NCI-H2196 (cell line): ENCODE results near the gene DBR1.
"Not testable (repeated sequence)": the region's sequence is repeated elsewhere in the genome, so short reads cannot be mapped to it uniquely, and the experiment has no call there.

Experiments used
- DNase-seq: peaks from one replicate; lab custom pipeline; 2025; ENCODE audit not compliant: unreplicated experiment; lab: John Stamatoyannopoulos, UW

DBR1 gene

DNA sequence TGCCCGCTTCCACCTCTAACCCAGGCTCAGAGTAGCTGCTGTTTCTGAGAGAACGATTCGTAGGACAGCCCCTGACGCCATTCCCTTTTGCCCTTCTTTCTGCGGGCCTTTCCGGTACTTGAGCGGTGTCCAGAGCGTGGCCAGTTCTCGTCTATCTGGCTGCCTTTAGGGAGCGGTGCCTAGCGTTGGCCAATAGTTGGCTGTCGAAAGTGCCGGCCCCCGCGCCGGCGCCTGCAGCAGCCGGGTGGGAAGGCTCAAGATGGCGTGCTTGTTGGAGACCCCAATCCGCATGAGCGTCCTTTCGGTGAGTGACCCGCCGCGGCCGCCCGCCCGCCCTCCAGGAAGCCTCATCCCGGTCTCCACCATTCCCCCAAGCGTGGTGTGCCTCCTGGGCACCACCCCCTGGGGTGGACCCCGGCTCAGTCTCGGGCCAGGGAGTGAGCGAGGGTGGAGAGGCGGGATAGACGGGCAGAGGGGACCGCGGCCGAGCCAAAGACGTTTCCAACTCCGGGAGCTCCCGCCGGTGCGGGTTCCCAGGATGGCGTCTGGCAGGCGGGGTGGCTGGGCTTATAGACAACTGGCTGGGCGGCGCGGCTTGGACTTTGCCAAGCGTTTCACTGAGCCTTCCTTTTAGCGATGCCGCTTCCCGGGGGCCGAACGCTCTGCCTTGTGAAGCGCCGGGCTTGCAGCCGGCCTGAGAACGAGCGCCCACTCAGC lies 12.7 kb upstream of the DBR1 start, which contains the start of gene ARMC8:
TSS of gene ARMC8 (plus strand) at position 6 of the 717 bp plus-strand sequence. CDS start at position 260, 254 bp downstream.
- DNase-seq, result peak; percentile 63

GRCh38 chr3:138186803-138187295 lies 12.1 kb upstream of the DBR1 start:
- peak; percentile 96 for DNase-seq

- DNase-seq, result no peak
These were observed 11.5 kb upstream of the DBR1 start for GRCh38 chr3:138186221-138186620.

DNA sequence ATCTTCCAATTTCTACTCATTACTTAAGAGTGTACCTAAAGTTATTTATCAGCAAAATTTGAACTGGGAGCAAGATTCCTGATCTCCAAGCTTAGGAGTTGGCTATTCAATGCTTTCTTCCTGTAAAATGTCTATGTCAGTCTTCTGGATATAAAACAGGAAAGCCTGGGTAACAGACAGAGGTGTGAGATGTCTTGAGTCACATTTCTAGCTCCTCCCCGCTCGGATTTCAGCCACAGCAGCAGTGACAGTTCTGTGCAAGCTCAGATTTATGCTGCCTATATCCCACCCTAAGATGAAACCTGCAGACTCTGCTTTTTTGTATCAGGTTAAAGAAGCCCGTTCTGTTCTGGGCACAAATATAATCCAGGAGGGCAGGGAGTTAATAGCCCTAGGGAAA lies 10.3 kb upstream of the DBR1 start:
- no peak for DNase-seq

DNA sequence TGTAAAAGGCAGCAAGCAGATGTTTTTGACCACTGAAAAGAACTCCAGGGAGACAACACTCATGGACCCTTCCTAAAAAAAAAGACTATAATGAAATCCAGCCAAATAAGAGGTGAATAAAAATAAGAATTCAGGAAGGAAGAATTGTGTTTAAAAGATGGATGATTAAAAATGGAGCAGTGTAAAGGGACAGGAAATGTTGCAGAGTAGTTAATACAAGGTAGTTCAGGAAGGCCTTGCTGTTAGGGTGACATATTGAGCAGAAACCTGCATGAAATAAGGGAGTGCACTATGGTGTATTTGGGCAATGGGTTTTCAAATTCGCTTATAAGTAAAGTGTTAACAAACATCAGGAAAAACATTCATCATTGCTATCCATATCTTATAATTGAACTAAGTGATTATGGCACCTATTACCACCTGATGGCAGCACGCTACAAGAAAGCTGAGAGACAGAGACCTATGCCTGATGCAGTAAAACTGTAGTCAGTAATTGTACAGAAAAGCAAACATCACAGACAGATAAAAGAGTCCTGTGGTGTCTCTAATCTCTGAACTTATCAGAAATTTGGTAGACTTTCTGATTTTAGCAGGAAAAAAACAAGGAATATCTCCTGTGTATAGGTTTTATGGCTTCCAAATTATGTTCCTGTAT lies 5.8 kb upstream of the DBR1 start:
- DNase-seq, result peak; percentile 74

- no peak for DNase-seq
These were observed 826 bp downstream of the DBR1 start for GRCh38 chr3:138173769-138174420.

DNA sequence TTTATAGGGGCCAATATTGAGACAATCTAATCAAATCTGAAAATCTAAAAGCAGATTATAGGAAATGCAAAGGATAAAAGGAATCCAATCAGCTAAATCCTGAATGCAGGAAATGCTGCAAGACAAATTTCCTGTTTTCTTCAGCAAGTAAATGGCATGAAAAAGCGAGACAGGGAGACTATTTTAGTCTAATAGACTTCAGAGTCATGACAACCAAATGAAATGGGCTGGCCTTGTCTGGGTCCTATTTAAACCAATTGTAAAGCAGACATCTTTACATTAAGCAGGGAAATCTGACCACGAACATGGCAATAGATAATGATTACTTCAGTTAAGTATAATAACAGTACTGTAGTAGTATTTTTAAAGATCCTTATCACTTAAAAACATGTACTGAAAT lies 2.1 kb downstream of the DBR1 start:
- no peak for DNase-seq

GRCh38 chr3:138165061-138165460 lies 9.7 kb downstream of the DBR1 start:
- no peak for DNase-seq

GRCh38 chr3:138157743-138158142 lies 17.0 kb downstream of the DBR1 start:
- no peak for DNase-seq

DNA sequence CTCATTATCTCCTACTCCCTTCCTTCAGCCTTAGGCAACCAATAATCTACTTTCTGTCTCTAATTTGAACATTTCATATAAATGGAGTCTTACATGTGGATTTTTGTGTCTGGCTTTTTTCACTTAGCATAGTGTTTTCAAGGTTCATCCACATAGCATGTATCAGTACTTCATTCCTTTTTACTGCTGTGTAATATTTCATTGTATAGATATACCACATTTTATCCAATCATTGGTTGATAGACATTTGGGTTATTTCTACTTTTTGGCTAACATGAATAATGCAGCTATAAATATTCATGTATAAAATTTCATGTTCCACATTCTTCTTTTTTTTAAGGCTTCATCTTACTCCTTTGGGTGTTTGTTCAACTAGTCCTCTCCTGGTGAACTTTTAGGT lies 20.2 kb downstream of the DBR1 start:
- DNase-seq, result no peak

DNA sequence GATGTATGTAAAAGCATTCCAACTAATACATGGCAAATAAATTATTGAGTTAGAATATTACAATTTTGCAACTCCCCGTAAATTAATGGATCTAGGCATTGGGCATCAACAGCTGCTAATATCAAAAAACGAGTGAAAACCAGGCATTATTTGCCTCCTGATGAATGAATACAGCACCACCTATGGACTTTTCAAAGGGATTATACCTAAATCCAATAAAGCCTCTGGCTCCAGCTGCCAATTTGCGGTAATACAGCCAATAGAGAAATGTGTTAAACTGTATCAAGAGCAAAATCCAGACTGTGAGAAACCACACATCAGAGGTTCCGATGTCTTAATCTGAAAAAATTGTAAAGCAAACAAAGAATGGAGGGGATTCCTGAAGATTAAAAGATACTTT lies 26.2 kb downstream of the DBR1 start:
- DNase-seq, result no peak

DNA sequence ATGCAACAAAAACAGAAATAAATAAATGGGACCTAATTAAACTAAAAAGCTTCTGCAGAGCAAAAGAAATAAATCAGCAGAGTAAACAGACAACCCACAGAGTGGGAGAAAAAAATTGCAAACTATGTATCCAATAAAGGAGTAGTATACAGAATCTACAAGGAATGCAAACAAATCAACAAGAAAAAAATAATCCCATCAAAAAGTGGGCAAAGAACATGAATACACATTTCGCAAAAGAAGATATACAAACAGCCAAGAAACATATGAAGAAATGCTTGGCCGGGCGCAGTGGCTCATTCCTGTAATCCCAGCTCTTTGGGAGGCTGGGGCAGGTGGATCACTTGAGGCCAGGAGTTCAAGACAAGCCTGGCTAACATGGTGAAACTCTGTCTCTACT lies 32.5 kb downstream of the DBR1 start:
- not testable (repeated sequence) for DNase-seq

DNA sequence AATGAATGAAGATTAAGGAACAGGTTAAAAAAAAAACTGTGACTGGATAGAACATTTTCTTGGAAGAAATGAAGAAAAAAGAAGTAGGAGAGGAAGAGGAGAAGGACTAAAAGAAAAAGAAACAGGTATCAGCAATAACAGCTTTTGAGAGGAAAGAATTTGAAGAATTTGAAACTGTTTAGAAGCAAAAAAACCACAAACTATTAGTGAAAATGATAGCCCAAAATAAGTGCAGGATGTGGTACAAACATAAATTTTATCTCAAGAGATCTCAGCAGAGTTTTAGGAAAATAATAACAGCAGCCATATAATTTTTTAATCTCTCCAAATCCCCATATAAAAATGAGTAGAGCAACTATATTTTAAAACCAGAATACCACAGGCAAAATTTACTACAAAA lies 33.8 kb downstream of the DBR1 start:
- no peak for DNase-seq

GRCh38 chr3:138139691-138140090 lies 35.0 kb downstream of the DBR1 start:
- no peak for DNase-seq

DNA sequence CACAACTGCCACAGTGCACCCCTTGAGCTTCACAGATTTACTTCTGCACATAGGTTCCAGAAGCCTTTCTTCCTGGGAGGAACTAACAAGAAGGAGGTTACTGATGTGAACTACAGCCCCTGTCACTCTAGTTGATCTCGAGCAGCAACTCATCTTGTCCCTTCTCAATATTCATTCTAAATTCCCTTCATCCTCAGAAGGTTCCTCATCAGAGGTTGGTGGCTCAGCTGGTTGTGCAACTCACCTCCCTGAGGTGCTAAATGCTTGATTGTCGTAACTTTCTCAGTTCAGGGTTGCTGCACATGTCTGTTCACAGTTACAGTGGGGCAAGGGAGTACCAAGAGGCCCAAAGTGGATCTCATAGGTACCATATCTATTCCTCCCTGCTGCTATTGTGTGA lies 36.9 kb downstream of the DBR1 start:
- DNase-seq, result no peak

- no peak for DNase-seq
These were observed 38.5 kb downstream of the DBR1 start for GRCh38 chr3:138136201-138136600.

GRCh38 chr3:138135833-138136194 lies 38.9 kb downstream of the DBR1 start:
- no peak for DNase-seq

- DNase-seq, result no peak
These were observed 39.4 kb downstream of the DBR1 start for GRCh38 chr3:138135146-138135832.

- DNase-seq, result no peak
These were observed 42.5 kb downstream of the DBR1 start, which contains the start of gene A4GNT for GRCh38 chr3:138132239-138132638. TSS of gene A4GNT (minus strand) at chr3:138132390. CDS start at chr3:138131256, 1,134 bp downstream.

DNA sequence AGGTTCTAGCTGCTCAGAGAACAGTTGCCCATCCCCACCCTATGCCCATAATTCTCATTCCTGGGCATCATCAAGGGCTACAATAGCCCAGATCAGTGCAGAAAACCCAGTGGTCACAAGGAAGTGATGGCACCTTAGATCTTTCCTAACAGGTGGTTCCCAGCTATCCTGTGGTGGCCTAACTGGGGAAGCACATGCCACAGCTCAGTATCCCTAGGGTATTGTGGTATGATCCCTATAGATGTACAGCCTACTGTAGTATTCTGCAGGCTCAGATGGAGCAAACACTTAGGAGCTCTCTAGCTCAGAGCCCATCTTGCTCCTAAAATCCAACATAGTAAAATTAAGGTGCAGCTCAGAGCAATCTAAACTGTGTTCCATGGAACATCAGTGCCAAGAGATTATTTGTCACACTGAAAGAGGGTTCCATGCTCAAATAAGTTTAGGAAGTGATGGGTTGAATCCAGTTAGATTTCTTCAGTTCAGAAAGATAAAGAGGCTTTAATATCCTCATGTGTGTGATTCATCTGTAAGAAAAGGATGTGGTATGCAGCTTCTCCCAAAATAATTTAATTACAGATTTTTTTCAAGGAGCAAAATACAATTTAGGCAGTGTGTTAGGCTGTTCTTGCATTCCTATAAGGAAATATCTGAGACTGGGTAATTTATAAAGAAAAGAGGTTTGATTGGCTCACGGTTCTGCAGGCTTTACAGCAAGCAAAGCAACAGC lies 46.9 kb downstream of the DBR1 start:
- DNase-seq, result no peak
